ENCODE measurements around the gene ALK. TPM values are rescaled to one million over a fixed set of nuclear protein-coding genes. Genes with fewer than 3 reads are reported as not detected.

ALK gene
- total RNA-seq, 1 experiment from 2014 or later = 0.07 TPM

DNA sequence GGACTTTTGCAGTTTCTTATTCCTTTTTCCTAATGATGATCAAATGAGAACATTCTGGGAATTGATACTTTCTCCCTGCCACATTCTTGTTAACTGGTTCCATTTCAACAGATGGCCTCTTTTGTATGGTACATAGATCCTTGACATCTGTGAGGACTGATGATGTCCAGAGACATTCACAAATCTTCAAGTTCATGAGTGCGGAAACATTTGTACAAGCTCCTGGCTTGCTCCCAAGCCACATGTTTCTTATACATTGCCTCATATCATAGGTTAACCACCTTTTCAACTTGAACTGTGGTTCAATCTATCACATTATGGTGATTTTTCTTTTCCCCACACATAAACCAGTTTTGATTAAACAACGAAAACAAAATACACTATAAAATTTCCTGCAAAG is 538.9 kb downstream of the ALK start:
- no TSS peak for BruUV-seq (replicated peaks)
- intact Hi-C loops (cut with micrococcal nuclease) = no loop called here
- Mint-ChIP-seq H3K4me1 (ENCODE audit: insufficient read depth, unreplicated experiment) (no peaks in the 10 kb centered on the region), H3K27me3 (ENCODE audit: insufficient read depth, unreplicated experiment) (peaks cover 67% of the 10 kb centered on the region), H3K27ac (ENCODE audit: low read depth, unreplicated experiment) (no peak overlapping the region), H3K36me3 (ENCODE audit: insufficient read depth, unreplicated experiment) (no peaks in the 10 kb centered on the region), H3K4me3 (ENCODE audit: unreplicated experiment) (no peak overlapping the region), H3K9me3 (ENCODE audit: unreplicated experiment) (no peaks in the 10 kb centered on the region)
- ChIA-PET CTCF (interaction anchor here (0.7 kb wide), 1 partner anchor 284 kb away, joined by 3 read pairs; no protein-coding TSS in a partner anchor), POLR2A (interaction anchor here (1.1 kb wide), 1 partner anchor 174 kb away, joined by 3 read pairs; no protein-coding TSS in a partner anchor)
- TF ChIP-seq CTCF (IDR thresholded peaks at IDR 0.05; ENCODE audit: unreplicated experiment) = no peak
- DNase-seq (ENCODE audit: unreplicated experiment) = no peak

- CTCF ChIA-PET = interaction anchor here (0.6 kb wide), 2 partner anchors 164 to 492 kb away, joined by 3 read pairs; no protein-coding TSS in a partner anchor
Observed at GRCh38 chr2:29377788-29378187, 543.6 kb downstream of the ALK start.

GRCh38 chr2:29376541-29376940 is 544.8 kb downstream of the ALK start:
- Mint-ChIP-seq H3K4me3 (ENCODE audit: unreplicated experiment) (no peak overlapping the region), H3K27ac (ENCODE audit: low read depth, unreplicated experiment) (no peak overlapping the region), H3K4me1 (ENCODE audit: insufficient read depth, unreplicated experiment) (no peaks in the 10 kb centered on the region), H3K9me3 (ENCODE audit: unreplicated experiment) (no peaks in the 10 kb centered on the region), H3K27me3 (ENCODE audit: insufficient read depth, unreplicated experiment) (peaks cover 34% of the 10 kb centered on the region), H3K36me3 (ENCODE audit: insufficient read depth, unreplicated experiment) (no peaks in the 10 kb centered on the region)
- BruUV-seq (replicated peaks) = no TSS peak
- CTCF ChIA-PET = interaction anchor here (1.4 kb wide), 1 partner anchor 27 kb away, joined by 4 read pairs; no protein-coding TSS in a partner anchor
- DNase-seq (ENCODE audit: unreplicated experiment) = no peak
- POLR2A ChIA-PET = interaction anchor here (0.7 kb wide), 1 partner anchor 53 kb away, joined by 3 read pairs; no protein-coding TSS in a partner anchor
- no peak for TF ChIP-seq CTCF (IDR thresholded peaks at IDR 0.05; ENCODE audit: unreplicated experiment)
- intact Hi-C loops (cut with micrococcal nuclease) = no loop called here

More at GRCh38 chr2:29377788-29378187, 543.6 kb downstream of the ALK start:
- no peak for DNase-seq (ENCODE audit: unreplicated experiment)
- Mint-ChIP-seq H3K9me3 (ENCODE audit: unreplicated experiment) (no peaks in the 10 kb centered on the region), H3K27me3 (ENCODE audit: insufficient read depth, unreplicated experiment) (peaks cover 46% of the 10 kb centered on the region), H3K4me3 (ENCODE audit: unreplicated experiment) (no peak overlapping the region), H3K36me3 (ENCODE audit: insufficient read depth, unreplicated experiment) (no peaks in the 10 kb centered on the region), H3K27ac (ENCODE audit: low read depth, unreplicated experiment) (no peak overlapping the region), H3K4me1 (ENCODE audit: insufficient read depth, unreplicated experiment) (no peaks in the 10 kb centered on the region)
- no peak for TF ChIP-seq CTCF (IDR thresholded peaks at IDR 0.05; ENCODE audit: unreplicated experiment)
- BruUV-seq (replicated peaks) = no TSS peak
- POLR2A ChIA-PET = no interaction called here
- intact Hi-C loops (cut with micrococcal nuclease) = no loop called here

GRCh38 chr2:29375843-29376242 is 545.5 kb downstream of the ALK start:
- DNase-seq (ENCODE audit: unreplicated experiment) = no peak
- H3K36me3 Mint-ChIP-seq (ENCODE audit: insufficient read depth, unreplicated experiment) = no peaks in the 10 kb centered on the region
- intact Hi-C loops (cut with micrococcal nuclease) = no loop called here
- no peak overlapping the region for H3K4me3 Mint-ChIP-seq (ENCODE audit: unreplicated experiment)
- no peak overlapping the region for H3K27ac Mint-ChIP-seq (ENCODE audit: low read depth, unreplicated experiment)
- ChIA-PET POLR2A (no interaction called here), CTCF (interaction anchor here (1.4 kb wide), 1 partner anchor 27 kb away, joined by 4 read pairs; no protein-coding TSS in a partner anchor)
- BruUV-seq (replicated peaks) = no TSS peak
- TF ChIP-seq CTCF (IDR thresholded peaks at IDR 0.05; ENCODE audit: unreplicated experiment) = no peak
- H3K9me3 Mint-ChIP-seq (ENCODE audit: unreplicated experiment) = no peaks in the 10 kb centered on the region
- H3K4me1 Mint-ChIP-seq (ENCODE audit: insufficient read depth, unreplicated experiment) = no peaks in the 10 kb centered on the region
- peaks cover 28% of the 10 kb centered on the region for H3K27me3 Mint-ChIP-seq (ENCODE audit: insufficient read depth, unreplicated experiment)

Data from MCF 10A (cell line).